HFFc6 (cell line): ENCODE results near the gene CACNG3. TPM values are rescaled to one million over a fixed set of nuclear protein-coding genes. Genes with fewer than 3 reads are reported as not detected.

Experiments used
- DNase-seq: peaks from one replicate; pipeline ENCODE4 v3.0.0-alpha.2; 2018
- H3K27ac Mint-ChIP-seq: 2 replicates; pipeline ENCODE4 v1.8.0; 2020; ENCODE audit warnings: mild to moderate bottlenecking, mixed read lengths
- H3K27me3 Mint-ChIP-seq: 2 replicates; pipeline ENCODE4 v1.8.0; 2021; ENCODE audit warnings: mild to moderate bottlenecking, moderate library complexity, mixed read lengths; ENCODE audit not compliant: insufficient read depth
- H3K36me3 Mint-ChIP-seq: 2 replicates; pipeline ENCODE4 v1.8.0; 2021; ENCODE audit warnings: low read depth, mixed read lengths
- H3K4me1 Mint-ChIP-seq: 2 replicates; pipeline ENCODE4 v1.8.0; 2020; ENCODE audit warnings: low read depth, mixed read lengths
- H3K4me3 Mint-ChIP-seq: 2 replicates; pipeline ENCODE4 v1.8.0; 2020; ENCODE audit warnings: mild to moderate bottlenecking, moderate library complexity, mixed read lengths
- H3K9me3 Mint-ChIP-seq: 2 replicates; pipeline ENCODE4 v1.8.0; 2020; ENCODE audit warnings: mild to moderate bottlenecking, mixed read lengths
- total RNA-seq, 6 experiments: library from RNA; stranded (reverse); fragmentation: NEBNext Ultra II Directional; extraction: Animal tissue kit (Norgen Biotek cat#: 25700); gene quantifications; 2 replicates in 1 of 6; 3 replicates in 5 of 6; pipeline ENCODE4 v1.2.3, GENCODE V29; 2021
- TF ChIP-seq, protein P1 (sequence below): fragments of 200-600 bp; sonication (generic); IDR thresholded peaks from 2 replicates; pipeline ENCODE4 v1.5.0; 2021; ENCODE audit warnings: antibody characterized with exemption, mild to moderate bottlenecking

CACNG3 gene
- total RNA-seq, 6 experiments from 2014 or later, result not detected

DNA sequence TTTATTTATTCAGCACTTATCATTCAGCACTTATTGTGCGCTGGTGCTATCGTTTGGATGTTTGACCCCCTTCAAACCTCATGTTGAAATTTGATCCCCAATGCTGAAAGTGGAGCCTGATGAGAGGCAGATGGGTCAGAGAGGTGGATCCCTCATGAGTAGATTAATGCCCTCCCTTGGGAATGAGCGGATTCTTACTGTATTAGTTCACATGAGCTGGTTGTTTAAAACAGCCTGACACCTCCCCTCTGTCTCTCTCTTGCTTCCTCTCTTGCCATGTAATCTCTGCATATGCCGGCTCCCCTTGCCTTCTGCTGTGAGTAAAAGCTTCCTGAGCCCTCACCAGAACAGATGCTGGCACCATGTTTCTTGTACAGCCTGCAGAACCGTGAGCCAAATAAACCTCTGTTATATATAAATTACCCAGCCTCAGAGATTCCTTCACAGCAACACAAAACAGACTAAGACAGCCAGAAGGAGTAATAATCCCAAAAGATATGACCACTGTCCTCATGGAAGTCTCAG lies 111.1 kb downstream of the CACNG3 start:
- no peak for DNase-seq
- Mint-ChIP-seq H3K36me3 (no peaks in the 10 kb centered on the region), H3K4me3 (no peak overlapping the region), H3K27ac (no peak overlapping the region), H3K4me1 (no peaks in the 10 kb centered on the region), H3K27me3 (no peaks in the 10 kb centered on the region; the same call in 1 of the 2 replicates), H3K9me3 (peaks cover 30% of the 10 kb centered on the region)
- TF ChIP-seq, protein P1, sequence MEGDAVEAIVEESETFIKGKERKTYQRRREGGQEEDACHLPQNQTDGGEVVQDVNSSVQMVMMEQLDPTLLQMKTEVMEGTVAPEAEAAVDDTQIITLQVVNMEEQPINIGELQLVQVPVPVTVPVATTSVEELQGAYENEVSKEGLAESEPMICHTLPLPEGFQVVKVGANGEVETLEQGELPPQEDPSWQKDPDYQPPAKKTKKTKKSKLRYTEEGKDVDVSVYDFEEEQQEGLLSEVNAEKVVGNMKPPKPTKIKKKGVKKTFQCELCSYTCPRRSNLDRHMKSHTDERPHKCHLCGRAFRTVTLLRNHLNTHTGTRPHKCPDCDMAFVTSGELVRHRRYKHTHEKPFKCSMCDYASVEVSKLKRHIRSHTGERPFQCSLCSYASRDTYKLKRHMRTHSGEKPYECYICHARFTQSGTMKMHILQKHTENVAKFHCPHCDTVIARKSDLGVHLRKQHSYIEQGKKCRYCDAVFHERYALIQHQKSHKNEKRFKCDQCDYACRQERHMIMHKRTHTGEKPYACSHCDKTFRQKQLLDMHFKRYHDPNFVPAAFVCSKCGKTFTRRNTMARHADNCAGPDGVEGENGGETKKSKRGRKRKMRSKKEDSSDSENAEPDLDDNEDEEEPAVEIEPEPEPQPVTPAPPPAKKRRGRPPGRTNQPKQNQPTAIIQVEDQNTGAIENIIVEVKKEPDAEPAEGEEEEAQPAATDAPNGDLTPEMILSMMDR, result no peak

DNA sequence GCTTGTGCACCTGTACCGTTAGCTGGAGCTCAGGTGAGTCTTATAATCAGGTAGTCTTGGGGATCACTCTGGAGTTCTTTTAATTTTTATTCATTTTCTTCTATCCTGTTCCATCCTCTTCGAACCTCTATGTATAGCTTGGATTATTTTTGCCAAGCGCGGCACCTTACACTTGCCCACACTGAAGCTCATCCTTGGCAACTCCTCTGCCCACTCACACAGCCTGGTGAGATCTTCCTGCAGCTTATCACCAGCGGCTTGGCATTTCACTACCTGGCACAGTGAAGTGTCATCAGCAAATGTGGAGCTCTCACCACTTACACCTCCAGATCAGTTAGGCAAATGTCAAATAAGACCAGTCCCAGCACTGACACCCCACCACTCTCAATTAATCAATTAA lies 116.7 kb downstream of the CACNG3 start:
- peaks cover 41% of the 10 kb centered on the region for H3K9me3 Mint-ChIP-seq
- H3K27me3 Mint-ChIP-seq, result no peaks in the 10 kb centered on the region
- no peaks in the 10 kb centered on the region; the same call in 1 of the 2 replicates for H3K36me3 Mint-ChIP-seq
- no peak for DNase-seq
- TF ChIP-seq, protein P1, result no peak
- H3K27ac Mint-ChIP-seq, result no peak overlapping the region
- no peak overlapping the region for H3K4me3 Mint-ChIP-seq
- no peaks in the 10 kb centered on the region for H3K4me1 Mint-ChIP-seq

DNA sequence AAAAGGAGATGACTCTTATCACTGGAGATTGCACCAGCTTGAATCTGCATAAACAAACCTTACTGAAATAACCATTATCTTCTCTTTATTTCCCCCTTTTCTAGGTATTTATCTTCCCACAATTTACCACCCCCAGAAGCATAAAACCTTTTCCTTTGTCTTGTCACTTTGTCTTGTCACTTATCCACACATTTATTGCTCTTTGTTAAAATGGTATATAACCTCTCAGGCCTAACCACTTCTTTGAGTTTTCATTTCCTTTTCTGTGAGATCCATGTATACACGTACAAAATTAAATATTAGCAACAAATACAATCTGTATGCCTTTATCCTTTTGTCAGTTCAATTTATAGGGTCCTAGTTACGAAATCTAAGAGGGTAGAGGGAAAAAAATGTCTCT lies 122.9 kb downstream of the CACNG3 start:
- no peaks in the 10 kb centered on the region for H3K4me1 Mint-ChIP-seq
- H3K36me3 Mint-ChIP-seq, result peaks cover 3% of the 10 kb centered on the region; the same call in 1 of the 2 replicates
- H3K27me3 Mint-ChIP-seq, result 0 out of 2 replicates have a peak, but pooled peaks cover 1% of the 10 kb centered on the region
- peaks cover 57% of the 10 kb centered on the region for H3K9me3 Mint-ChIP-seq
- H3K27ac Mint-ChIP-seq, result no peak overlapping the region
- TF ChIP-seq, protein P1, result no peak
- DNase-seq, result no peak
- H3K4me3 Mint-ChIP-seq, result no peak overlapping the region

DNA sequence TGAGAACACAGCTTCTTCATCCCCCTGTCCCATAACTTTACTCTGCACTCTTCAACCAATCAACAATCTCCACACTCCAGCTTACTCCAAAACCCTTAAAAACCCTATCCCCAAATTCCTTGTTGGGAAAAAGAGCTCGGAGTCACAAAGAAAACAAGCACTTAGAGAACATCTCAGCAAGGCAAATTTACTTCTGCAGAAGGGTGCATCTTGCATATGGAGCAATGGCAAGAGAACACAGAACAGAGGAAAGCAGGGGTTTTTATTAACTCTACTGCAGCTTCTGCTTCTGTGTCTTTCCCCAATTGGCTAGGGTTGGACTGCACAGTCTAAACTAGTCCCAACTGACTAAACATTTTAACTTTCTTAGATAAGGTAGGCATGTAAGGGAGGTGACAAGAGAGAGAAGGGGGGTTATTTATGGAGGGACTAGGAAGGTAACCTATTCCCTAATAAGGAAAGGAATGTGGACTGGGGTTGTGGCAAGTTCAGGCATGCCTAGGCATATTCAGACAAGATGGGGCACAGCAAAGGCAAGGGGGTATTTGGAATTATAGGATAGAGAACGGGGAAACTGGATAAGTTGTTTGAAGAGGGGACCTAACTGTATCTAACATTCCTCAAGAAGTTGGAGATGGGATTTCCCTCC lies 125.5 kb downstream of the CACNG3 start:
- H3K27me3 Mint-ChIP-seq, result 0 out of 2 replicates have a peak, but pooled peaks cover 1% of the 10 kb centered on the region
- no peak overlapping the region for H3K4me3 Mint-ChIP-seq
- H3K4me1 Mint-ChIP-seq, result no peaks in the 10 kb centered on the region
- H3K27ac Mint-ChIP-seq, result no peak overlapping the region
- TF ChIP-seq, protein P1, result no peak
- H3K9me3 Mint-ChIP-seq, result peaks cover 50% of the 10 kb centered on the region
- no peak for DNase-seq
- H3K36me3 Mint-ChIP-seq, result peaks cover 3% of the 10 kb centered on the region; the same call in 1 of the 2 replicates

DNA sequence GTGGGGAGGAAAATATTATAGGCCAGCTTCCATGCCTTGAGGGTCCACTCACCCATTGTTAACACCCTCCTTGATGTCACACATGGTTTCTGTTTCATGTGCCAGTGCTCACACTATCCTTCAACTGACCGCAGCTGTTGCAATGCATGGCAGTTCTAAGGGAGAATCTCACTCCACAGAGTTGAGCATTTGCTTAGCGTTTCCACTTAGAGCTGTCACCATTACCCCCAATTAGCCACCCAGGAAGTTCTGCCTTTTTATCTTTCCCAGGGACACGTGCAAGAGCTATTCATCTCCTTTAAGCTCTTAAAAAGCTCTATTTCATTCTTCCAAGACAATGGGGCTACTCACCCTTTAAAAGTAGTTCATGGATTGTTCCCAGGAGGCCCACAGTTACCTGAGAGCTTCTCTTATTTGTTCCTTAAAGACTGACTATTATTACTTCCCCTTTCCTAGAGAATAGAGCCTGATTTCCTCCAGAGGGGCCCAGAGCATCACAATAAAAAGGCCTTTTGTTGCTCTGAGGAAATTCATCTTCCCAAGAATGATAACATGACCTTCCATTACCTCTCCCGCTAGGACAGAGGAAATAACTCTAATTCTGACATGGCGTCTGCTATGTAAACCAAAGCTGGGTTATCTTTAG lies 126.8 kb downstream of the CACNG3 start:
- Mint-ChIP-seq H3K27ac (no peak overlapping the region), H3K4me3 (no peak overlapping the region), H3K4me1 (no peaks in the 10 kb centered on the region), H3K36me3 (peaks cover 3% of the 10 kb centered on the region; the same call in 1 of the 2 replicates), H3K9me3 (peaks cover 52% of the 10 kb centered on the region), H3K27me3 (0 out of 2 replicates have a peak, but pooled peaks cover 1% of the 10 kb centered on the region)
- TF ChIP-seq, protein P1, result no peak
- DNase-seq, result no peak
